Motor neuron (in vitro differentiated cells): Measurements from ENCODE around the gene PRR18. TPM values are rescaled to one million over a fixed set of nuclear protein-coding genes. Genes with fewer than 3 reads are reported as not detected.

Experiments
- ATAC-seq, 8 experiments: fragments of 200-7000 bp; cut with Tn5 transposase; replicated peaks in 6 of 8; 2 replicates each; pipeline ENCODE4 v1.8.0; 2021; ENCODE audit warnings: mild to moderate bottlenecking in 8 of 8, moderate library complexity in 8 of 8
- H3K27ac ChIP-seq, 2 donors: fragments of 250-450 bp; sonication (Bioruptor Pico); 2 replicates each; pipeline ENCODE4 v1.9.0; 2021; ENCODE audit warnings: antibody characterized with exemption in 2 of 2, mild to moderate bottlenecking in 2 of 2, moderate library complexity in 1 of 2
- H3K4me1 ChIP-seq, 2 donors: fragments of 250-450 bp; sonication (Bioruptor Pico); replicated peaks in 1 of 2; 2 replicates each; pipeline ENCODE4 v1.6.1; 2021; ENCODE audit warnings: antibody characterized with exemption in 2 of 2, mild to moderate bottlenecking in 2 of 2, moderate library complexity in 1 of 2
- H3K4me3 ChIP-seq, 5 donors: fragments of 250-450 bp; sonication (Bioruptor Pico); 2 replicates each; pipeline ENCODE4 v1.9.0; 2021; ENCODE audit warnings: antibody characterized with exemption in 5 of 5, mild to moderate bottlenecking in 5 of 5, moderate library complexity in 4 of 5
- WGBS, 10 experiments: fragments of 450-650 bp; shearing (Covaris generic); methylation state at CpG; one replicate each; pipeline ENCODE4 v1.0.0; 2022; 5-methylcytosine and 5-hydroxymethylcytosine counted together
- in situ Hi-C, 9 experiments: fragments of 400-800 bp; cut with MboI; loops; one replicate each; pipeline ENCODE4 v1.15.0; 2021; ENCODE audit warnings: low sequenced_read_pairs in 9 of 9, low pct_unique_long_range_greater_than_20kb in 2 of 9; ENCODE audit not compliant: unreplicated experiment in 9 of 9
- total RNA-seq, 8 experiments: library from RNA; unstranded; fragments of 300-600 nt; gene quantifications; 2 replicates each; pipeline versions ENCODE4 v1.2.3 to v1.2.4, GENCODE V29; 2022

Gene PRR18
- total RNA-seq, 8 experiments from 2014 or later, result 0.14 to 0.64 (median 0.38) TPM; not detected in 3

DNA sequence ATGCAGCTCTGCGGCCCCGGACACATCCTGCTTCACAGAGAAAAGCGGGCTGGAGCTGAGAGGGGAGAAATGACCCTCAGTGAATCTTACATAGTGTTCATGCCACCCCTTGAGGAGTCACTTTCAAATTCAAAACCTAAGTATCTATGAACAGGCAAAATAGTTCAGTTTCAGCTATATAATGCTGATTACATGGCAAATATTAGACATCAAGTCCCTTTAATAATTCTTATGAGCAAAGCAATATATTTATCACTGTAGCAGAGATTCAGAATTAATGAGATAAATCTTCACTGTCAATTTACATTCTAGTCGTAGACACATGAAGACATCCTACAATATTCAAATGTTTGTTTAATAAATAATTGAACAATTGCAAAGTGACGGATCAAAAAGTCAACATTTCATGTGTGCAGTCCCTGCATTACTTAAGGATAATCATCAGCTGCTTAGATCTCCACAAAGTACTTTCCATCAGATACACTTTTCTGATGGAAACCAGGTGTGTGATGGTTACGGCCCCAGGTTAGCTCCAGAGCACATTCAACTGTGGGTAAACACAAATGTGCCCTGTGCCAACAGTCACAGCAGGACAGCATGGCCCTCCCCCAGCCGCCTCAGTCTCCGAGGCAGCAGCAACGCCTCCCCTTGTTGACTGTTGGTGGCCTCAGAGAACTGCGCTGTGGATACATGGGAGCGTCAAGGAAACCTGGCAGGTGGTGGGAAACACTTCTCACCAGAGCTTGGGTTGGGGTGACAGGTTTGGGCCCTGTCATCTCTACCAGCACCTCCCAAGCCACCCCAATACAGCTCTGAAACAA, 787 bp upstream of the PRR18 start:
- in situ Hi-C loops, result no loop called here
- Histone ChIP-seq H3K4me3 (peak overlapping the region in 4 of 5 donors; percentile 32 to 37 (median 35)), H3K4me1 (peaks cover 5 to 8% of the 10 kb centered on the region in 2 donors), H3K27ac (no peak overlapping the region)
- WGBS, 10 experiments, result 28 to 70% (median 59%) methylated on average over 2 to 9 of the region's 11 CpGs; no CpG with 5 or more reads in 1 of the 10 experiments
- peak in 1 of 8 experiments; percentile 24 for ATAC-seq

DNA sequence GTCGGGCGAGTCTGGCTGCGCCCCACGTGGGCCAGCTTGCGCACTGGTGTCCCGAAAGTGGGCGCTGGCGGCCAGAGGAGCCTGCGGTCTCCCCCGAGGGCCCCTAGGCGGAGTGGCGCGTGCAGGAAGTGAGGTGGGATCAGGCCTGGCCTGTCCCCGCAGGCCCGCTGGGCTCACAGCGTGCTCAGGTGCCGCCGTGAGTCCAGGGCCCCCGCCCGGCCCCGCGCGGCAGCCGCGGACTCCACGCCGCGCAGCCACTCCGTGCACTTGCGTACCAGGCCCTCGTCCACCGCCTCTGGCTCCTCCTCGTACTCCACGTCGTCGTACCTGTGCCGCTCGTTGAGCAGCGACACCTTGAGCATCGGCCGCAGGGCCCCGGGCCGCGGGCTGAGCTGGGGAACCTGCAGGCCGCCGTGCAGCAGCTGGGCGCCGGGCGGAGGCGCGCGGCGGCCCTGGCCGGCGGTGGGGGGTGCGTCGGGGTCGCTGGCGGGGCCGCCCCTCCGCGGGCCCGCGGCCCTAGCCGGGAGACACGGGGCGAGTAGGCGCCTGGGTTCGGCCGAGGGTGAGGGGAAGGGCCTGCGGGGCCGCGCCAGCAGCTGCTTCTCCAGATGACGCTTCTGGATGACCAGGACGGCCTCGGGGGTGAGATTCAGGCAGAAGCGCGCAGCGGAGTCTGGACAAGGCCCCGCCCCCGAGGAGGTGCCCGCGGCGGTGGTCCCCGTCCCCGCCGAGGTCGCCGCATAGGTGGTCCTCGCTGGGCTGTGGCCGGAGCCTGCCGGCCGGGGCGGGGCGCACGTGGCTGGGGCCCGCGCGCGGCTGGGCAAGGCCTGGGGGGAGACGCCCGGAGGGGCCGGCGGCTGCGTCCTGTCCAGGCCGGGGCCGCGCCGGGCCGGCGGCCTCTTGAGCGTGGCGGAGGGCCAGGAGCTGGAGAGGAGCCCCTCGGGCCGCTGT, 835 bp downstream of the PRR18 start:
- WGBS, 10 experiments, result 25 to 29% methylated on average over 4 to 17 of the region's 115 CpGs; no CpG with 5 or more reads in 8 of the 10 experiments
- in situ Hi-C loops, result no loop called here
- ATAC-seq, result peak; percentile 54 to 79 (median 69)

GRCh38 chr6:166306378-166307081, 1.7 kb downstream of the PRR18 start:
- in situ Hi-C loops, result no loop called here
- Histone ChIP-seq H3K27ac (no peak overlapping the region), H3K4me1 (peaks cover 0 to 5% of the 10 kb centered on the region in 2 donors), H3K4me3 (no peak overlapping the region)
- no peak for ATAC-seq
- WGBS, 10 experiments, result 44 to 93% (median 79%) methylated on average over 1 to 17 of the region's 34 CpGs

More for the DNA sequence above, 835 bp downstream of the PRR18 start:
- Histone ChIP-seq H3K4me3 (peak overlapping the region; percentile 29 to 37 (median 34)), H3K4me1 (peaks cover 0 to 5% of the 10 kb centered on the region in 2 donors), H3K27ac (no peak overlapping the region)

- no peak overlapping the region for H3K4me3 ChIP-seq
- ATAC-seq, result peak in 3 of 8 experiments; percentile 57 to 89 (median 57)
- WGBS, 10 experiments, result 0 to 82% (median 43%) methylated on average over 3 to 10 of the region's 10 CpGs
- H3K4me1 ChIP-seq, result peaks cover 0 to 5% of the 10 kb centered on the region in 2 donors
- no peak overlapping the region for H3K27ac ChIP-seq
- in situ Hi-C loops, result no loop called here
These were observed 2.6 kb downstream of the PRR18 start for GRCh38 chr6:166305562-166306117.

- ATAC-seq, result no peak
- H3K27ac ChIP-seq, result no peak overlapping the region
- peaks cover 0 to 5% of the 10 kb centered on the region in 2 donors for H3K4me1 ChIP-seq
- 0 to 100% (median 68%) methylated on average over 1 to 3 of the region's 3 CpGs; no CpG with 5 or more reads in 5 of the 10 experiments for WGBS, 10 experiments
- in situ Hi-C loops, result no loop called here
- no peak overlapping the region for H3K4me3 ChIP-seq
These were observed 4.1 kb downstream of the PRR18 start for GRCh38 chr6:166304106-166304505.

DNA sequence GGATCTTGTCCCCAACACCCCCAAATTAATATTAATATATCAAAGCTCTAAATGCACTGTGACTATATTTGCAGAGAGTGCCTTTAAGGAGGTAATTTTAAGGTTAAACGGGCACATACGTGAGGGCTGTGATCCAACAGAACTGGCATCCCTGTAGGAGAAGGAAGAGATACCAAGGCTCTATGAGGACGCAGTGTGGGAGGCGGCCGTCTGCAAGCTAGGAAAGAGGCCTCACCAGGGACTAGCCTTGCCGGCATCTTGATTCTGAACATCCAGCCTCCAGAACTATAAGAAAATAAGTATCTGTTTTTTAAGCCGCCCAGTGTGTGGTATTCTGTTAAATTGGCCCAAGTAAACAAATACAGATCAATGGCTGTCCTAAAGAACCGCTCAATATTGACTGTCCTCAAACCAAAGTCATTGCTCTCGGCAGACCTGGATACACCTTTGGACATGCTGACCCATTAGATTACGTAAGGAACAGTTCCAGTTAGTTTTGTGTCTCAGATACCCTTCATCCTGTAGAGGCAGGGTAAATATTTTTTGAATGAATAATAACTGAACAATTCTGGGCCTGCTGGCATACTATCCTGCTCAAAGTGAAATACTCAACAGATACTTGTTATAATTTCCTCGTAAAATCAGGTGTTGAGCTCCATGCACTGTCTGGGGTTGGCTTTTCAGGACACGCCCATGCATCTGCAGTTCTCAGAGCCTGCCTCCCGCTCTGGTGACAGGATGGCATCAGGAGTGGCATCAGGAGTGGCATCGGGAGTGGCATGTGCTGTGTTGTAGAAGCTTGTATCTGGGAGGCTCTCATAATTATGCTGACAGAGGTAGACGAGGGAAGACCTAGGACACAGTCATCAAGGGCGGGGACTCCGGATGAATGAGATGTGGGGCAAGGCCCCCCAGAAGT, 6.3 kb downstream of the PRR18 start:
- in situ Hi-C loops, result no loop called here
- H3K4me1 ChIP-seq, result no peaks in the 10 kb centered on the region
- 59 to 95% (median 79%) methylated on average over 6 to 14 of the region's 17 CpGs; no CpG with 5 or more reads in 2 of the 10 experiments for WGBS, 10 experiments
- ATAC-seq, result no peak
- H3K27ac ChIP-seq, result no peak overlapping the region
- no peak overlapping the region for H3K4me3 ChIP-seq

DNA sequence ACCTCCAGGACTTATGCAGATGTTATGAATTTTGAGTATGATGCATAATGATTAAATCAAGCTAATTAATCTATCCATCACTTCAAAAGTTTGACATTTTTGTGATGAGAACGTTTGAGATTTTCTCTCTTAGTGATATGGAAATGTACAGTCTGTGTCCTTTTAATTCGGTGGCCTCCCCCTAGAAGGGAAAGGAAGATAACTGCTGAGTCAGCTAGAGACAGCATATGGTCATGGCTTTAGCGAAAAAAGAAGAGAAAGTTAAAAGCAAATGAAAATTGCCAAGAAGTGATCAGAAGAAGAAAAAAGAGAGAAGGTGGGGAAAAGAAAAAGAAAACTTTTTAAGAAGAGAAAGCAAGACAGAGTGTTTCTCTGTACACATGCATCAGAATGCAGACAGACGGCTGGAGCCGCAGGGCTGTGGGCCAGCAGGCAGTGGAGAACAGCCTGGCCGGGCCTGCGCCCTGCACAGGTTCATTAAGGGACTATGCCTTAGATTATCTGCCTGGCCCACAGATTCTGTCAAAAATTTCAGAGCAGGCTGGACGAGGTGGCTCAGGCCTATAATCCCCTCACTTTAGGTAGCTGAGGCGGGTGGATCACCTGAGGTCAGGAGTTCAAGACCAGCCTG, 7.7 kb downstream of the PRR18 start:
- H3K4me1 ChIP-seq, result no peaks in the 10 kb centered on the region
- WGBS, 10 experiments, result 32 to 100% (median 67%) methylated on average over 1 to 9 of the region's 9 CpGs
- ATAC-seq, result no peak
- in situ Hi-C loops, result no loop called here
- no peak overlapping the region for H3K27ac ChIP-seq
- no peak overlapping the region for H3K4me3 ChIP-seq

- in situ Hi-C loops, result loop anchor here in 2 of 9 experiments (25.0 kb wide), 2 partner anchors 90 to 115 kb away; partner anchors contain the start of gene MPC1 (in 1 of the 2)
- Histone ChIP-seq H3K27ac (no peak overlapping the region), H3K4me3 (no peak overlapping the region), H3K4me1 (no peaks in the 10 kb centered on the region)
- WGBS, 10 experiments, result 40 to 94% (median 85%) methylated on average over 1 to 13 of the region's 23 CpGs; no CpG with 5 or more reads in 2 of the 10 experiments
- no peak for ATAC-seq
These were observed 10.6 kb downstream of the PRR18 start for GRCh38 chr6:166297606-166298005.

DNA sequence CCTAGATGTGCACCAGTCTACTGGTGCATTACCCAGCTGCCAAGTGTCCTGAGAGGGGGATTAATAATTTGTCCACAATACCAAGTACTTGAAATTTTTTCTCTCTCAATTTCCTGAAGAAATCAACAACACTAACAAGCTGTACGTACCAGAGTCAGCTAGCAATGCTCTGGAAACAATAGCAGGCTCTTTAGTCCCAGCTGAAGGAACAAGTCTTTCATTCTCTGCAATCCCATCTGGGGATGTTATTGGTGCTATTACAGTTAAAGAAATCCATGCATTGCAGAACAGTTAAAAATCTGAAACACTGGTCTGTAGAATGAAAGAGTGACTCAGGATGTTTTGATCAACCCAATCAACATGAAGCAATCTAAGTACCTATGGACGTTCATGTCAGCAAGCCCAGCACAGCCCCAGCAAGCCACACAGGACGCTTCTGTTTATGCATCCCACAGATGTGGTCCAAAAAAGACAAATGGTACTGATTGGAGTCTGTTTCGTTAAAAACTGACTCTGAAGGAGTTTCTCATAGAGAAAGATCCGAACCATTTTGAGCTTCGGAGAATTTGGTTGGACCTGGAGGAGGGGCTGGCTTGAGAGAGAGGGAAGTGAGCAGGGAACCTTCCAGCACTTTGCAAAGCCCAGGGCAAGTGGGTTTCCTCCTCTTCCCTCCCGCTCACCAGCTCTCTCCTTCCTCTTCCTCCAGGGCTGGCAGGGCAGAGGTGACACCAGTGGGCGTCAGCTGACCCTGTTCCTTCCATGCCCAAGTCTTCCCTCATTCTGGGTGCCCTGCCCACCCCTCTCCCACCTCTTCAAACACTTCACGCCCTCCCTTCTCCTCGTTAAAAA, 11.9 kb downstream of the PRR18 start:
- WGBS, 10 experiments, result 0 to 90% (median 60%) methylated on average over 1 to 7 of the region's 10 CpGs; no CpG with 5 or more reads in 1 of the 10 experiments
- H3K4me1 ChIP-seq, result no peaks in the 10 kb centered on the region
- no peak overlapping the region for H3K4me3 ChIP-seq
- H3K27ac ChIP-seq, result no peak overlapping the region
- in situ Hi-C loops, result loop anchor here in 2 of 9 experiments (25.0 kb wide), 2 partner anchors 91 to 116 kb away; partner anchors contain the start of gene MPC1 (in 1 of the 2)
- no peak for ATAC-seq

- in situ Hi-C loops, result loop anchor here in 2 of 9 experiments (25.0 kb wide), 2 partner anchors 93 to 118 kb away; partner anchors contain the start of gene MPC1 (in 1 of the 2)
- no peak overlapping the region for H3K4me3 ChIP-seq
- WGBS, 10 experiments, result 50 to 92% (median 82%) methylated on average over 2 to 10 of the region's 12 CpGs
- no peak overlapping the region for H3K27ac ChIP-seq
- ATAC-seq, result no peak
- no peaks in the 10 kb centered on the region for H3K4me1 ChIP-seq
These were observed 14.2 kb downstream of the PRR18 start for GRCh38 chr6:166293731-166294584.
